HepG2 (cell line): ENCODE data around the gene MARS1. TPM values are rescaled to one million over a fixed set of nuclear protein-coding genes. Genes with fewer than 3 reads are reported as not detected.

Source experiments
- ATAC-seq: fragments of 200-7000 bp; cut with Tn5 transposase; 3 replicates; pipeline ENCODE4 v1.9.1; 2020; ENCODE audit warnings: mild to moderate bottlenecking, moderate library complexity
- BruUV-seq: library from RNA; stranded (reverse); fragments of 400-500 nt; replicated peaks from 2 replicates; lab custom pipeline; 2021; lab: Mats Ljungman, UMichigan
- CTCF ChIA-PET: fragments of 300-600 bp; formaldehyde crosslinking; extraction: SDS; loops from one replicate; lab custom pipeline; 2021; ENCODE audit warnings: low total read pairs, inconsistent platforms, low intra/inter-chr PET ratio; lab: Yijun Ruan, JAX
- POLR2A ChIA-PET: fragments of 350-600 bp; sonication (Branson Sonifier 250); formaldehyde crosslinking; loops from one replicate; lab custom pipeline; 2020; ENCODE audit warnings: antibody characterized with exemption, inconsistent platforms; lab: Yijun Ruan, JAX
- DNase-seq: peaks from one replicate; pipeline ENCODE4 v3.0.0-alpha.2; 2015; ENCODE audit warnings: low spot score
- FAIRE-seq: peaks from 3 replicates; lab custom pipeline; 2011; peaks lifted over from hg19 to GRCh38; lab: Jason Lieb, UNC
- H2AFZ ChIP-seq: one replicate; pipeline ENCODE4 v1.6.1; 2011; ENCODE audit warnings: low read length, inconsistent platforms
- H3K27ac ChIP-seq: fragments of 300-600 bp; 3 replicates; pipeline ENCODE4 v1.8.0; 2011; ENCODE audit warnings: mixed run types, mild to moderate bottlenecking, mixed read lengths, low read length, inconsistent platforms; ENCODE audit not compliant: insufficient read depth; ENCODE audit errors: extremely low read length
- H3K27me3 ChIP-seq, 2 experiments: fragments of 200-600 bp in 1 of 2; 2 replicates in 1 of 2; 3 replicates in 1 of 2; pipeline versions ENCODE4 v1.6.0 to v1.8.0; 2011; ENCODE audit warnings: low read length in 2 of 2, mild to moderate bottlenecking in 2 of 2, moderate library complexity in 2 of 2, inconsistent platforms in 1 of 2; ENCODE audit not compliant: insufficient read depth in 2 of 2, control insufficient read depth in 1 of 2
- H3K36me3 ChIP-seq, 2 experiments: fragments of 200-600 bp in 1 of 2; replicated peaks in 1 of 2; 2 replicates in 1 of 2; 3 replicates in 1 of 2; pipeline versions ENCODE4 v1.5.1 to v1.8.0; 2011; ENCODE audit warnings: low read length in 2 of 2, inconsistent platforms in 1 of 2; ENCODE audit not compliant: insufficient read depth in 2 of 2, control insufficient read depth in 1 of 2
- H3K4me1 ChIP-seq: 2 replicates; pipeline ENCODE4 v1.5.1; 2012; ENCODE audit warnings: low read length, inconsistent platforms; ENCODE audit not compliant: insufficient read depth
- H3K4me2 ChIP-seq: 2 replicates; pipeline ENCODE4 v1.6.0; 2011; ENCODE audit warnings: low read depth, low read length, inconsistent platforms
- H3K4me3 ChIP-seq, 3 experiments: fragments of 200-600 bp in 1 of 3; sonication (generic), shearing (Covaris generic) in 1 of 3; replicated peaks in 1 of 3; 2 replicates each; pipeline ENCODE4 v1.5.1; 2011 to 2016; ENCODE audit warnings: low read length in 3 of 3, inconsistent platforms in 2 of 3, low read depth in 2 of 3, mild to moderate bottlenecking in 2 of 3, control low read depth in 1 of 3, mixed read lengths in 1 of 3; ENCODE audit not compliant: insufficient read depth in 1 of 3
- H3K79me2 ChIP-seq: one replicate; pipeline ENCODE4 v1.6.1; 2011; ENCODE audit warnings: low read length, inconsistent platforms; ENCODE audit not compliant: insufficient read depth
- H3K9ac ChIP-seq: 2 replicates; pipeline ENCODE4 v1.6.0; 2011; ENCODE audit warnings: mild to moderate bottlenecking, low read depth, low read length, inconsistent platforms; ENCODE audit not compliant: insufficient read depth
- H3K9me3 ChIP-seq: 2 replicates; pipeline ENCODE4 v1.5.1; 2012; ENCODE audit warnings: mild to moderate bottlenecking, low read length
- H4K20me1 ChIP-seq: 2 replicates; pipeline ENCODE4 v1.6.0; 2011; ENCODE audit warnings: inconsistent platforms, mild to moderate bottlenecking, low read length, moderate library complexity; ENCODE audit not compliant: insufficient read depth
- ADNP ChIP-seq: sonication (generic); formaldehyde crosslinking; IDR thresholded peaks from 2 replicates; pipeline ENCODE4 v1.4.0; 2020; ENCODE audit warnings: missing genetic modification reagents
- CBX2 ChIP-seq, 2 experiments: fragments of 200-600 bp in 1 of 2; sonication (generic); formaldehyde crosslinking in 1 of 2; IDR thresholded peaks; 2 replicates each; pipeline versions ENCODE4 v1.7.0 to v1.8.1; 2018 to 2022; ENCODE audit warnings: low read depth in 2 of 2, low read length in 1 of 2, mild to moderate bottlenecking in 1 of 2, missing genetic modification reagents in 1 of 2
- CC2D1A ChIP-seq: sonication (generic); formaldehyde crosslinking; IDR thresholded peaks from 2 replicates; pipeline ENCODE4 v1.8.1; 2023; ENCODE audit warnings: mild to moderate bottlenecking, missing genetic modification reagents
- HHEX ChIP-seq: IDR thresholded peaks from 2 replicates; pipeline ENCODE4 v1.6.1; 2016; ENCODE audit warnings: control low read depth
- KAT2B ChIP-seq: fragments of 150-350 bp; IDR thresholded peaks from 2 replicates; pipeline ENCODE4 v1.6.1; 2014; ENCODE audit warnings: low read depth, low read length, borderline replicate concordance
- NFIC ChIP-seq: IDR thresholded peaks from 2 replicates; pipeline ENCODE4 v1.6.1; 2012; ENCODE audit warnings: mild to moderate bottlenecking, low read length, inconsistent platforms
- RNF2 ChIP-seq: fragments of 450-650 bp; conservative IDR thresholded peaks from 2 replicates; pipeline ENCODE4 v1.6.1; 2016; ENCODE audit warnings: low read depth
- ZNF121 ChIP-seq: sonication (generic); formaldehyde crosslinking; IDR thresholded peaks from 2 replicates; pipeline ENCODE4 v1.5.0; 2020; ENCODE audit warnings: mild to moderate bottlenecking, missing genetic modification reagents
- ZNF235 ChIP-seq: sonication (generic); formaldehyde crosslinking; IDR thresholded peaks from 2 replicates; pipeline ENCODE4 v1.8.1; 2023; ENCODE audit warnings: mild to moderate bottlenecking, missing genetic modification reagents, borderline replicate concordance
- ZNF331 ChIP-seq: sonication (generic); formaldehyde crosslinking; IDR thresholded peaks from 2 replicates; pipeline ENCODE4 v1.4.0; 2020; ENCODE audit warnings: missing genetic modification reagents
- ZNF383 ChIP-seq: sonication (generic); formaldehyde crosslinking; IDR thresholded peaks from 2 replicates; pipeline ENCODE4 v1.4.0; 2020; ENCODE audit warnings: missing genetic modification reagents, mild to moderate bottlenecking, borderline replicate concordance
- ZNF430 ChIP-seq: sonication (generic); formaldehyde crosslinking; IDR thresholded peaks from 2 replicates; pipeline ENCODE4 v1.9.0; 2021; ENCODE audit warnings: mild to moderate bottlenecking, missing genetic modification reagents
- ZNF570 ChIP-seq: sonication (generic); formaldehyde crosslinking; IDR thresholded peaks from 2 replicates; pipeline ENCODE4 v1.4.0; 2020; ENCODE audit warnings: mild to moderate bottlenecking, missing genetic modification reagents, borderline replicate concordance
- WGBS: methylation state at CpG from one replicate; pipeline ENCODE4 v1.1.6; 2017; ENCODE audit warnings: low lambda C conversion rate; 5-methylcytosine and 5-hydroxymethylcytosine counted together
- in situ Hi-C: cut with HindIII; loops from 2 replicates; pipeline ENCODE4 v1.10.0; 2017; ENCODE audit warnings: low pct_unique_long_range_greater_than_20kb; ENCODE audit not compliant: extremely low pct_ligation_motif_present
- intact Hi-C: fragments of 100-400 bp; cut with micrococcal nuclease; formaldehyde crosslinking; loops from one replicate; pipeline ENCODE4 v1.10.0; 2022; ENCODE audit not compliant: unreplicated experiment
- polyA plus RNA-seq, 8 experiments: library from polyadenylated mRNA; depleted of rRNA in 3 of 8; stranded (reverse) in 7 of 8; unstranded in 1 of 8; fragments of >200 nt; fragmentation: Illumina TruSeq in 4 of 8; extraction: Trizol in 4 of 8; gene quantifications; 2 replicates each; pipeline versions ENCODE4 v1.2.1 to v1.2.3, GENCODE V29; 2011 to 2016; ENCODE audit warnings: low read depth in 4 of 8, missing spikeins in 1 of 8, mixed read lengths in 1 of 8; ENCODE audit not compliant: insufficient read depth in 1 of 8
- total RNA-seq, 5 experiments: library from RNA; depleted of rRNA; stranded (reverse); fragments of >200 nt; fragmentation: Illumina TruSeq; extraction: Trizol; gene quantifications; 2 replicates each; pipeline ENCODE4 v1.2.3, GENCODE V29; 2016; ENCODE audit warnings: low read depth in 1 of 5
- TF ChIP-seq, protein P1 (sequence below): sonication (generic); formaldehyde crosslinking; conservative IDR thresholded peaks from 2 replicates; pipeline ENCODE4 v1.4.0; 2020; ENCODE audit warnings: missing genetic modification reagents
- TF ChIP-seq, protein P2 (sequence below): sonication (generic); formaldehyde crosslinking; IDR thresholded peaks from 2 replicates; pipeline ENCODE4 v1.9.0; 2022; ENCODE audit warnings: low read depth, missing genetic modification reagents
- TF ChIP-seq, protein P3 (sequence below): sonication (generic); formaldehyde crosslinking; IDR thresholded peaks from 2 replicates; pipeline ENCODE4 v1.5.1; 2020; ENCODE audit warnings: mild to moderate bottlenecking, missing genetic modification reagents
- TF ChIP-seq, protein P4 (sequence below): sonication (generic); formaldehyde crosslinking; conservative IDR thresholded peaks from 2 replicates; pipeline ENCODE4 v1.4.0; 2020; ENCODE audit warnings: missing genetic modification reagents

MARS1 gene
- total and polyA plus RNA-seq, 2 of the 13 experiments (the other 11 are each of a cell fraction or from before 2014, with no cell fraction given) = 115 to 181 TPM

DNA sequence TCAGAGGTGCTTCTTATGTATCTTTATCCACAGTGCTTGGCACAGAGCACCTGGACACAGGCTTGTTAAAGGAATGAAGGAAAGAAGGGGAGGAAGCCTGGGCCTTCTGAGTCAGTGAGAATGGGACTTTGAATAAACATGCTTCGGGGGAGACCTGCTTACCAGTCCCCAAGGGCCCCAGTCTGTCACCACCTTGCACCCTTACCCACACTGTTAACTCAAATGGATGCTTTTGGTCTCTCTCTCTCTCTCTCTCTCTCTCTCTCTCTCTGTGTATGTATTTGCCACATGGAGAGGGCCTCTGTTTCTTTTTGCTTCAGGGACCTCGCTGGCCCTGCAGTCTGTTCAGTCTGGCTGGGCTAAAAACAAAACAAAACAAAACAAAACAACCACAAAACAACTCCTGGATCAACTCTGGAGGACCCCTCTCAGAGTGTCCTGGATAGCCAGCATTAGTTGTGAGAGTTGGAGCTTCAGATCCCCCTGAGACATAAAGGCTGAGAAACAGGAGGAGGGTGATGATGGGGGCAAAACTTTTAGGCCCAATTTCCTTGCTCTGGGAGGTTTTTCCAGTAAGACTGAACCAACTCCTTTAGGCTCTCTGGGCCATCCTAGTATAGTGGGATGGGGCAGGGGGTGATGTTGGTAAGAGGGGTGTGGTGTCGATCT is 63.9 kb downstream of the MARS1 start (continued):
- TF ChIP-seq, protein P1, sequence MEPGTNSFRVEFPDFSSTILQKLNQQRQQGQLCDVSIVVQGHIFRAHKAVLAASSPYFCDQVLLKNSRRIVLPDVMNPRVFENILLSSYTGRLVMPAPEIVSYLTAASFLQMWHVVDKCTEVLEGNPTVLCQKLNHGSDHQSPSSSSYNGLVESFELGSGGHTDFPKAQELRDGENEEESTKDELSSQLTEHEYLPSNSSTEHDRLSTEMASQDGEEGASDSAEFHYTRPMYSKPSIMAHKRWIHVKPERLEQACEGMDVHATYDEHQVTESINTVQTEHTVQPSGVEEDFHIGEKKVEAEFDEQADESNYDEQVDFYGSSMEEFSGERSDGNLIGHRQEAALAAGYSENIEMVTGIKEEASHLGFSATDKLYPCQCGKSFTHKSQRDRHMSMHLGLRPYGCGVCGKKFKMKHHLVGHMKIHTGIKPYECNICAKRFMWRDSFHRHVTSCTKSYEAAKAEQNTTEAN (CRISPR knock-in tag) = no peak
- TF ChIP-seq ZNF383 (CRISPR knock-in tag) (no peak), ZNF570 (no peak)

DNA sequence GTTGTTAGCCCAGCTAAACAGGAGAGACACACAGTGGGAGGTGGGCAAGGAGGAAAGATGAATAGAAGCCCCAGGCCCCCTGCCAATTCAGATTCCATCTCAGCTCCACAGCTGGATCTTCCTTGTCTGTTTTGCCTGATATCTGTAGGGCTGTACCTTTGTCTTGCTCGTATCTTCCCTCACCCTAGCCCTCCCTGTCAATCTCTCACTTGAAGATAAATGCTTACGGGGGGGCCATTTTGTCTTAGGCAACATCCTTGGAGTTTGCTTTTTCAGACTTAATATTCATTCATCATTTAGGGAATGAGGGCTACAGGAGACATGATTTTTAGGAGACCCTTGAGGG is 64.4 kb downstream of the MARS1 start:
- intact Hi-C loops = no loop called here
- peaks cover 1 to 24% of the 10 kb centered on the region in 2 experiments; a peak in 3 of 5 replicates for H3K27me3 ChIP-seq
- in situ Hi-C loops = no loop called here
- 53% methylated on average over 2 of the region's 2 CpGs for WGBS
- no peak overlapping the region for H3K9ac ChIP-seq
- H3K9me3 ChIP-seq = no peaks in the 10 kb centered on the region
- H2AFZ ChIP-seq = no peak overlapping the region
- no peak overlapping the region for H3K4me2 ChIP-seq
- no peak overlapping the region for H3K4me3 ChIP-seq
- ChIA-PET CTCF (no interaction called here), POLR2A (interaction anchor here (1.4 kb wide), 1 partner anchor 24 kb away, joined by 6 read pairs; no protein-coding TSS in a partner anchor)
- no peaks in the 10 kb centered on the region for H4K20me1 ChIP-seq
- no peak overlapping the region for H3K27ac ChIP-seq
- no peaks in the 10 kb centered on the region for H3K79me2 ChIP-seq
- FAIRE-seq (no peak), DNase-seq (no peak), ATAC-seq (no peak)
- H3K36me3 ChIP-seq = no peaks in the 10 kb centered on the region
- no TSS peak for BruUV-seq
- H3K4me1 ChIP-seq = peaks cover 42% of the 10 kb centered on the region
- TF ChIP-seq HHEX (CRISPR knock-in tag) = no peak
- TF ChIP-seq ZNF121 (CRISPR knock-in tag) = no peak
- TF ChIP-seq, protein P2, sequence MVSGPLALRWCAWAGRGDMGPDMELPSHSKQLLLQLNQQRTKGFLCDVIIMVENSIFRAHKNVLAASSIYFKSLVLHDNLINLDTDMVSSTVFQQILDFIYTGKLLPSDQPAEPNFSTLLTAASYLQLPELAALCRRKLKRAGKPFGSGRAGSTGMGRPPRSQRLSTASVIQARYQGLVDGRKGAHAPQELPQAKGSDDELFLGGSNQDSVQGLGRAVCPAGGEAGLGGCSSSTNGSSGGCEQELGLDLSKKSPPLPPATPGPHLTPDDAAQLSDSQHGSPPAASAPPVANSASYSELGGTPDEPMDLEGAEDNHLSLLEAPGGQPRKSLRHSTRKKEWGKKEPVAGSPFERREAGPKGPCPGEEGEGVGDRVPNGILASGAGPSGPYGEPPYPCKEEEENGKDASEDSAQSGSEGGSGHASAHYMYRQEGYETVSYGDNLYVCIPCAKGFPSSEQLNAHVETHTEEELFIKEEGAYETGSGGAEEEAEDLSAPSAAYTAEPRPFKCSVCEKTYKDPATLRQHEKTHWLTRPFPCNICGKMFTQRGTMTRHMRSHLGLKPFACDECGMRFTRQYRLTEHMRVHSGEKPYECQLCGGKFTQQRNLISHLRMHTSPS (CRISPR knock-in tag) = no peak
- TF ChIP-seq ZNF235 (CRISPR knock-in tag) = no peak
- no peak for TF ChIP-seq RNF2
- no peak for TF ChIP-seq ZNF331 (CRISPR knock-in tag)
- no peak for TF ChIP-seq ADNP (CRISPR knock-in tag)
- no peak for TF ChIP-seq CBX2 (IDR thresholded peaks at IDR 0.05; ENCODE audit: low read depth, low read length)
- TF ChIP-seq CBX2 (CRISPR knock-in tag; IDR thresholded peaks at IDR 0.05; ENCODE audit: low read depth) = no peak
- TF ChIP-seq KAT2B = no peak
- TF ChIP-seq, protein P3, sequence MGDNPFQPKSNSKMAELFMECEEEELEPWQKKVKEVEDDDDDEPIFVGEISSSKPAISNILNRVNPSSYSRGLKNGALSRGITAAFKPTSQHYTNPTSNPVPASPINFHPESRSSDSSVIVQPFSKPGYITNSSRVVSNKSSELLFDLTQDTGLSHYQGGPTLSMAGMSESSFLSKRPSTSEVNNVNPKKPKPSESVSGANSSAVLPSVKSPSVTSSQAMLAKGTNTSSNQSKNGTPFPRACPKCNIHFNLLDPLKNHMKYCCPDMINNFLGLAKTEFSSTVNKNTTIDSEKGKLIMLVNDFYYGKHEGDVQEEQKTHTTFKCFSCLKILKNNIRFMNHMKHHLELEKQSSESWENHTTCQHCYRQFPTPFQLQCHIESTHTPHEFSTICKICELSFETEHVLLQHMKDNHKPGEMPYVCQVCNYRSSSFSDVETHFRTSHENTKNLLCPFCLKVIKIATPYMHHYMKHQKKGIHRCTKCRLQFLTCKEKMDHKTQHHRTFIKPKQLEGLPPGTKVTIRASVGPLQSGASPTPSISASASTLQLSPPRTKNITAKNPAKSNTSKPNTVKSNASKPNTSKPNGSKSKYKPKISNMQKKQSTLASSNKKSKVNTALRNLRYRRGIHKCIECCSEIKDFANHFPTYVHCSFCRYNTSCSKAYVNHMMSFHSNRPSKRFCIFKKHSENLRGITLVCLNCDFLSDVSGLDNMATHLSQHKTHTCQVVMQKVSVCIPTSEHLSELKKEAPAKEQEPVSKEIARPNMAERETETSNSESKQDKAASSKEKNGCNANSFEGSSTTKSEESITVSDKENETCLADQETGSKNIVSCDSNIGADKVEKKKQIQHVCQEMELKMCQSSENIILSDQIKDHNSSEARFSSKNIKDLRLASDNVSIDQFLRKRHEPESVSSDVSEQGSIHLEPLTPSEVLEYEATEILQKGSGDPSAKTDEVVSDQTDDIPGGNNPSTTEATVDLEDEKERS (CRISPR knock-in tag) = no peak
- TF ChIP-seq NFIC = no peak
- TF ChIP-seq ZNF430 (CRISPR knock-in tag) = no peak
- no peak for TF ChIP-seq CC2D1A (CRISPR knock-in tag)
- TF ChIP-seq, protein P4, sequence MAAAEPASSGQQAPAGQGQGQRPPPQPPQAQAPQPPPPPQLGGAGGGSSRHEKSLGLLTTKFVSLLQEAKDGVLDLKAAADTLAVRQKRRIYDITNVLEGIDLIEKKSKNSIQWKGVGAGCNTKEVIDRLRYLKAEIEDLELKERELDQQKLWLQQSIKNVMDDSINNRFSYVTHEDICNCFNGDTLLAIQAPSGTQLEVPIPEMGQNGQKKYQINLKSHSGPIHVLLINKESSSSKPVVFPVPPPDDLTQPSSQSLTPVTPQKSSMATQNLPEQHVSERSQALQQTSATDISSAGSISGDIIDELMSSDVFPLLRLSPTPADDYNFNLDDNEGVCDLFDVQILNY = no peak
